Occipital lobe (tissue), 2 donors: ENCODE measurements around the gene RNGTT. TPM values are rescaled to one million over a fixed set of nuclear protein-coding genes. Genes with fewer than 3 reads are reported as not detected.
"Not testable (repeated sequence)": the region's sequence is repeated elsewhere in the genome, so short reads cannot be mapped to it uniquely, and the experiment has no call there.

ENCODE experiments used
- DNase-seq: peaks from one replicate; lab custom pipeline; 2025; lab: John Stamatoyannopoulos, UW
- total RNA-seq: library from RNA; depleted of rRNA; stranded (reverse); fragments of >200 nt; gene quantifications from one replicate; pipeline ENCODE4 v1.2.3, GENCODE V29; 2014

The RNGTT gene
- total RNA-seq, 1 donor from 2014 or later, result 87.2 TPM

DNA sequence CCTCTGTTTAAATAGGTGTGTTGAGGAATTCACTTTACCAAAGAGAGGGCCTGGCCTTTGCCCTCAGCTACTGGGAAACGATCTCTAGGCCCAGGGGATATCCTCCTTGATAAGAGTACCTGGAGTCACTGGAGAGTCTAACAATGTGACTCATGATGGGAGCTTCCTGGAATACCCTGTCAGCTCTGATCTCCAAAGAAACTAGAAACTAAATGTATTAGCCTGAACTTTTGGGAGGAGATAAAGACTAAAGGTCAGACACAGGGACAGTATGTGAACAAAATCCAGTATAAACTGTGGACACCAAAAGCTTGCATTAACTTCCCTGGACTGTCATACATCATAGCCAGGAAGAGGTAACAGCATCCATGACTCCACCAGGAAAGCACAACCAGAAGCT lies 148.5 kb downstream of the RNGTT start:
- DNase-seq, result no peak

DNA sequence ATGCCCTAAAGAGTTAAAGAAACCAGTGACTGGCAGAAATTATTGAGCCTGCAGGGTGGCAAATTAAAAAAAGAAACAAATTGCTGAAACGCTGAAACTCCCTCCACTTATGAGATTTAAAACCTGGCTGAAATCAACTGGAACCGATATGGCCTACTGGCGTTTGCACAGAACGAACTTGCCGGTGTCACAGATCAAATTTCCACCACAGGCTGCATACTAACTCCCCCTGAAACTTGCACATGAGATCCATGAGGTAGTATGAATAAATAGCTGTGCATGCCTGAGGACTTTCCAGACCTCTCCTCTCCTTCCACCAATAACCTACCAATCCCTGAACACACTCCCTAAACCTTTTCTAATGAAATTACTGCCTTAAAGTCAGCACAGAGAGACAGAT lies 150.4 kb downstream of the RNGTT start:
- no peak for DNase-seq

DNA sequence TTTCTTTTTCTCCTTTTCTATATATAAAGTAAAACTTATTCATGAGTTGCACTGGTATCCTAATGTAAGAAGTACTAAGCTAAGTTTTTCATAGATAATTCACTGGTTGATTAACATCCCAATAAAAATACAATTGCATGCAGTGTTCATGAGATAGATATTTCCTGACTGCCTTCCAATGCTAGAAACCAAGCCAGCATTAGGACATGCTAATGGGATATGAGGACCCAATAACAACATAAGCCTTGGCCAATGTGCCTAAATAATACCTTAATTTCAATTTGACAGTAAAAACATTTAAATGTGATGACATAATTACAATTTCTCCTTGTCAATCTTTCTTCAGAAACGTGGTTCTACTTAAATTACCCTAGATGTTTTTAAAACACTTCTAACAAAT lies 152.7 kb downstream of the RNGTT start:
- DNase-seq, result no peak

DNA sequence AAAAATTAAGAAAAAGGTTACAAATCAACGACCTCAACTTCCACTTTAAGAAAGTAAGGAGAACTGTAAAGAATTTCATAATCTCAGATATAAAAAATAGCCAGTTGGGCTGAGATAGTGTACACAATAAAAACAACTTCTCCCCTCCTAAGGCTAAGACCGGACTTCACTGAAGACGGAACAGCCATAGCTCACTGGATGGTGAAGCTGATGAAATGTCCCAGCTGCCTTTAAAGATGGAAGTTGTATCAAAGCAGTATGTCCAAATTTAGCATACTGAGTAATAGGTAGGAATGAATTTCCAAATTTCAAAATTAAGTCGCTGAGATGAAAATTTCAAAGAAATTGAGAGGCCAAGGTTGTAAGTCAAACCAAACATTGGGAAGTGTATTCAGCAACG lies 153.3 kb downstream of the RNGTT start:
- no peak for DNase-seq

GRCh38 chr6:88808381-88808780 lies 155.0 kb downstream of the RNGTT start:
- no peak for DNase-seq

- no peak for DNase-seq
These were observed 155.8 kb downstream of the RNGTT start for GRCh38 chr6:88807622-88808021.

- DNase-seq, result no peak
These were observed 156.7 kb downstream of the RNGTT start for GRCh38 chr6:88806728-88807127.

GRCh38 chr6:88804701-88805100 lies 158.7 kb downstream of the RNGTT start:
- DNase-seq, result no peak

DNA sequence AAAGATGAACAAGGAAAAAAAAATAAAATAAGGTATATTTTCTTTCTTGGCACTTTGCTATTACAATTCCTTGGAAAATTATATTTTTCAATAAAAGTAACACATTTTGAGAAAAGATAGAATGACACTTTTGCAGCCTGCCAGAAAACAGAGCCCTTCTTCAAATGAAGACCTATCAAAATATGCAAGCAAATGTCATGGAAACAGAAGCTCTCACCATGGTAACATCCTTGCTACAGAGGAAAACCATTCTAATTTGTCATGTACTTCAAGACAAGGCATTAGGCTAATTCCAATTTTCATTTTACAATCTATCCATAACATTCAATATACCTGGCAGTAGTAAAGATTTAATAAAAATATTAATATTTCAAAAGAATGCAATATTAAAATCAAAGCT lies 177.9 kb downstream of the RNGTT start:
- no peak for DNase-seq

DNA sequence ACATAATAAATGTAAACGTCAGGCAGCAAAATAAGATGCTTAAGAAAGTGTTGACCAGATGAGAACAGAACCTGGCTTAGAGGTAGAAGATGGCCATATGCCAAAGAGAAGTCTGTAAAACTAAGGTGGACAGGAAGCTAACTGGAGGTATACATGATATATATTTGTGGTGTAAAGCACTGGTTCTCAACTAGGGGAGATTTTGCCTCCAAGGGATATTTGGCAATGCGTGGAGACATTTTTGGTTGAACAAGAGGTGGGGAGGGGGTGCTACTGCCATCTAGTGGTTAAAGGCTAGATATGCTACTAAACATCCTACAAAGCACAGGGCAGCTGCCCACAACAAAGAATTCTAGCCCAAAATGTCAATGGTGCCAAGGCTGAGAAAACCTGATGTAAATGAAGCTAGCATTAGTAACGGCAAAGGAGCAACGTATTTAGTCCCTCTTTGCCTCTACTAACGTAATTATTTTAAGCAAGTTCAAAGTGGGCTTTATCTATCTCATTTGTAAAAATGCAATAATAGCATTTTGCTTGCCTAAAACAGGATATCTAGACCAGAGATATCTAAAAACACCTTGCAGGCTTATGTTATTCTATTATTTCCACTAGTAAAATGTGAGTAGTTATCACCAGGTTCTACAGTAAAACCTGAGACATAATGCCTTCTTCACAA lies 182.6 kb downstream of the RNGTT start:
- DNase-seq, result no peak

DNA sequence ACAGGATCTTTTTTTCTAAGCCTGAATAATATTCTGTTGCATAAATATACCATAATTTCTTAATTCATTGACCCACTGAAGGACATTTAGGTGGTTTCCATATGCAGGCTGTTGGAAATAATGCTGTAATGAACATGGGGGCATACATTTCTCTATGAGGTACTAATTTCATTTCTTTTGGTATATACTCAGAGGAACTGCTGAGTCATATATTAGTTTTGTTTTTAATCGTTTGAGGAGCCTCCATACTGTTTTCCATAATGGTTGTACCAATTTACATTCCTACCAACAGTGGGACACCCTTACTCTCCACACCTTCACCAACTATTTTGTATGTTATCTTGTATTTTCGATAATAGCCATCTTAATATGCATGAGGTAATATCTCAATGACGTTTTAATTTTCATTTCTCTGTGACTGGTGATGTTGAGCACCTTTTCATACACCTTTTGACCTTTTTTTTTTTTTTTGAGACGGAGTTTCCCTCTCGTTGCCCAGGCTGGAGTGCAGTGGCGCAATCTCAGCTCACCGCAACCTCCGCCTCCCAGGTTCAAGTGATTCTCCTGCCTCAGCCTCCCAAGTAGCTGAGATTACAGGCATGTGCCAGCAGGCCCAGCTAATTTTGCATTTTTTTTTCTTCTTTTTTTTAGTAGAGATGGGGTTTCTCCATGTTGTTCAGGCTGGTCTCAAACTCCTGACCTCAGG lies 187.4 kb downstream of the RNGTT start:
- DNase-seq, result no peak

DNA sequence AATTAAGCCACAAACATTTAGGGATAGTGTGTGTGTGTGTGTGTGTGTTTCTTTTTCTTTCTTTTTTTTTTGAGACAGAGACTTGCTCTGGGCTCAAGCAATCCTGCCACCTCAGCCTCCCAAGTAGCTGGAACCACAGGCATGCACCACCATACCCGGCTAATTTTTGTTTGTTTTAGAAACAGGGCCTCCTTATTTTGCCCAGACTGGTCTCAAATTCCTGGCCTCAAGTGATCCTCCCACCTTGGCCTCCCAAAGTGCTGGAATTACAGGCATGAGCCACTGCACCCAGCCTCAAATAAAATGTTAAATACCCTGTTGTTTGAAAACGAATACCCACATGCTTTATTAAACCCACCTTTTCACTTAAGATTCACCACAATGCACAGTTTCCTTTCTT lies 195.3 kb downstream of the RNGTT start:
- not testable (repeated sequence) for DNase-seq

DNA sequence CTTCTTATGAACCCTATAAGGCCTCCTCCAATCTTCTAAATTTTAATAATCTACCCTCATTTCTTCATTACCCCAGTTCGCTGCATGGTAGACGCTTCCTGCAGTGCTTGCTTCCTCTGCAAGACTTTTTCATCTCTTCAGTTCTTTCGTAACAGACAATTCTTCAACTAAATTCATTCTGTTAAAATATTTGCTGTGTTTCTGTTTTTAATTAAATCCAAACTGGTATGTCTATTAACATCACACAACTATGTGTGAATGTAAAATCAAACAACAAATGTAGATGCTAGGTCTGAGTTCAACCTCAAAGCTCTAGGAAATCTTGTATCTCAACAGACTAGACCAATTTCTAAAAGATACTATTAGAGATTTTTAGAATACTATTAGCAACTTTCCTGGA lies 199.3 kb downstream of the RNGTT start:
- DNase-seq, result no peak

- no peak for DNase-seq
These were observed 200.3 kb downstream of the RNGTT start for GRCh38 chr6:88763160-88763559.

DNA sequence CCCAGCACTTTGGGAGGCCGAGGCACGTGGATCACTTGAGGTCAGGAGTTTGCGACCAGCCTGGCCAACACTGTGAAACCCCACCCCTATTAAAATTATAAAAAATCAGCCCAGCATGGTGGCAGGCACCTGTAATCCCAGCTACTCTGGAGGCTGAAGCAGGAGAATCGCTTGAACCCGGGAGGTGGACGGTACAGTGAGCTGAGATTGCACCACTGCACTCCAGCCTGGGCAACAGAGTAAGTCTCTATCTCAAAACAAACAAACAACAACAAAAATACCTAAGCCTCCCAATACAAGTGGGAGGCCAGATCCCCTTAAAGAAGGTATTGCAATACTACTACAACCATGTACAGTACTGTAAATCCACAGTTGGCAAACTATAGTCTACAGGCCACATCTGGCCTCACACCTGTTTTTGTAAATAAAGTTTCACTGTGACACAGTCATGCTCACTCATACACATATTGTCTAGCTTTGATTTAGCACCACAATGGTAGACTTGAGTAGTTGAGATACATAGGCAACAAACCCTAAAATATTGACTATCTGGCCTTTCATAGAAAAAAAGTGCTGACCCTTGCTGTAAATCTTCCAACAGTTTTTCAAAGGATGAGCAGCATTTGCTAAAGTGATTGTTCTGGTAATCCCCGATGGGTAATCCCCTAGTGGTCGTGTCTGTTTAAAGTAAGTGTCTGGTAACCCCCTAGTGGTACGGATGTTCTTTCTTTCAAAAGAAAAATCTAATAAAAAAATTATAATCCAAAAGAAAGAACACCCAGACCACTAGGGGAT lies 202.0 kb downstream of the RNGTT start:
- no peak for DNase-seq

GRCh38 chr6:88760091-88760490 lies 203.3 kb downstream of the RNGTT start:
- no peak for DNase-seq

- DNase-seq, result no peak
These were observed 212.5 kb downstream of the RNGTT start for GRCh38 chr6:88750936-88751335.

DNA sequence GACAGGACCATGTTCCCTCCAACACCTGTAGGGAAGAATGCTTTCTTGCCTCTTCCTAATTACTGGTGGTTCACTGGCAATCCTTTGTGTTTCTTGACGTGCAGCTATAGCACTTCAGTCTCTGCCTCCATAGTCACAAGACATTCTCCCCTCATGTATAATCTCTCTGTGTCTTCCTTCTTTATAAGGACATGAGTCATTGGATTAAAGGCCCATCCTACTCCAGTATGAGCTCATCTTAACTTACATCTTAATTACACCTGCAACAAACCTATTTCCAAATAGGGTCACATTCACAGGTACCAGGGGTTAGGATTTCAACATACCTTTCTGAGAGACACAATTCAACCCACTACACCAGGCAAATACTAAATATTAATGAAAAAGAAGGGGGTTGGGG lies 213.6 kb downstream of the RNGTT start:
- DNase-seq, result no peak

DNA sequence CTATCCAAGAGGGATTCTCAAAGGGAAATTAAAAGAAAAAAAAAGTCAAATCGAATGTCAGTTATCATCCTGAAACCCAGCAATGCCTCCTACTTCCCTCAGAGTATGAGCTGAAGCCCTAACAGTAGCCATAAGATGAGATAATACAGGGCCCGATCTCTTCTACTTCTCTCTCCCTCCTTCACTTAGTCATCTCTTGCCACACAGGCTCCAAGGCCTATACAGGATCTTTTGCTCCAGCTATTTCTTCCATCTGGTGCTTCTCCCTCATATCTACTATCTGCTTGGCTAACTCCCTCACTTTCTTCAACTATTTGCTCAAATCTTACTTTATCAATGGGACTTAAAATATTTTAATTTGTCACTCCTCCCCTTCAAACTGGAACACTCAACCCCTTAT lies 215.3 kb downstream of the RNGTT start:
- DNase-seq, result no peak

- no peak for DNase-seq
These were observed 221.5 kb downstream of the RNGTT start for GRCh38 chr6:88741939-88742338.

DNA sequence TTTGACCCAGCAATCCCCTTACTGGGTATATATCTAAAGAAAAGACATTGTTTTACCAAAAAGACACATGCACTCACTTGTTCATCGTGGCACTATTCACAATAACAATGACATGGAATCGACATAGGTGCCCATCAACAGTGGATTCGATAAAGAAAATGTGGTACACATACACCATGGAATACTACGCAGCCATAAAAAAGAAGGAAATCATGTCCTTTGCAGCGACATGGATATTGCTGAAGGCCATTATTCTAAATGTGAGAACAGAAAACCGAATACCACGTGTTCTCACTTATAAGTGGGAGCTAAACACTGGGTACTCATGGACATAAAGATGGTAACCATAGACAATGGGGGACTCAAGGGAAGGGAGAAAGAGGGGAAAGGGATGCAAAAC lies 222.3 kb downstream of the RNGTT start:
- DNase-seq, result no peak

- DNase-seq, result no peak
These were observed 228.9 kb downstream of the RNGTT start for GRCh38 chr6:88734544-88734943.

GRCh38 chr6:88730611-88731011 lies 232.8 kb downstream of the RNGTT start:
- DNase-seq, result no peak
